GM10266 (cell line): ENCODE data around the gene DTNA.

Experiments used
- DNase-seq: peaks from one replicate; pipeline ENCODE4 v3.0.0; 2012; ENCODE audit errors: extremely low spot score
- TF ChIP-seq, protein P1 (sequence below): IDR thresholded peaks from 2 replicates; pipeline ENCODE4 v1.5.1; 2012; ENCODE audit warnings: mild to moderate bottlenecking, low read depth; ENCODE audit not compliant: control insufficient read depth, insufficient read depth; ENCODE audit errors: missing control alignments

Gene DTNA

DNA sequence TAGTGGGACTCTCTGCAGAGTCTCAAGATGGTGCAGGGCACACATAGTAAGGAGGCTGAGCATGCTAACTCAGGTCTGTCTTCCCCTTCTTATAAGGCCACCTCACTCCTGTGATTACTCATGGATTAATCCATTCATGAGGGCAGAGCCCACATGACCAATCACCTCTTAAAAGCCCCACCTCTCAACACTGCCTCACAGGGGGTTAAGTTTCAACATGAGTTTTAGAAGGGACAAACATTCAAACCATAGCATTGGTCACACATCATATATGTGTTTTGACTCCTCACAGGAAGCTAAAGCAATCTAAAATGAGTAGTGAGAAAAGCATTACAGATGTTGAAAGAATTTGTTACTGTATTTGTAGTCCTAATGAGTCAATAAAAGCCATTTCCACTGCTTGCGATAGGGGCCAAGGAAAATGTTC lies 57.5 kb downstream of the DTNA start:
- TF ChIP-seq, protein P1, sequence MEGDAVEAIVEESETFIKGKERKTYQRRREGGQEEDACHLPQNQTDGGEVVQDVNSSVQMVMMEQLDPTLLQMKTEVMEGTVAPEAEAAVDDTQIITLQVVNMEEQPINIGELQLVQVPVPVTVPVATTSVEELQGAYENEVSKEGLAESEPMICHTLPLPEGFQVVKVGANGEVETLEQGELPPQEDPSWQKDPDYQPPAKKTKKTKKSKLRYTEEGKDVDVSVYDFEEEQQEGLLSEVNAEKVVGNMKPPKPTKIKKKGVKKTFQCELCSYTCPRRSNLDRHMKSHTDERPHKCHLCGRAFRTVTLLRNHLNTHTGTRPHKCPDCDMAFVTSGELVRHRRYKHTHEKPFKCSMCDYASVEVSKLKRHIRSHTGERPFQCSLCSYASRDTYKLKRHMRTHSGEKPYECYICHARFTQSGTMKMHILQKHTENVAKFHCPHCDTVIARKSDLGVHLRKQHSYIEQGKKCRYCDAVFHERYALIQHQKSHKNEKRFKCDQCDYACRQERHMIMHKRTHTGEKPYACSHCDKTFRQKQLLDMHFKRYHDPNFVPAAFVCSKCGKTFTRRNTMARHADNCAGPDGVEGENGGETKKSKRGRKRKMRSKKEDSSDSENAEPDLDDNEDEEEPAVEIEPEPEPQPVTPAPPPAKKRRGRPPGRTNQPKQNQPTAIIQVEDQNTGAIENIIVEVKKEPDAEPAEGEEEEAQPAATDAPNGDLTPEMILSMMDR: no peak
- DNase-seq: no peak

DNA sequence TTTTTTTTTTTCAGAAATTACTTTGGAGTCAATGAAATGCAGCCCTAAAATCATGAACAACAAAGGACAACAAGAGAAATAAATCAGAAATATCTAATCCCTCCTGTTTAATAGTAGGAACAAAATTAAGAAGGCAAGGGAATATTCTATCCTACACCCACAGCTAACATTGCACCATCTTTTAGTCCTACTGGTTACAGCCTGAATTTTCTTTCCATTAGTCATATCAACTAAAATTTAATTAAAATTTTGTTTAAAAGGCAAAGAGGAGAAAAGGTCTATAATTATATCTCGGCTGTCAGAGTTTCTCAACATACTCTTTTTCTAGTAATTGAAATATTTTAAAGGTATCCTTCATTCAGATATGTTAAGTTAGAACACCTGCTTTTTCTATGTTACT lies 61.9 kb downstream of the DTNA start:
- DNase-seq: no peak
- TF ChIP-seq, protein P1: no peak

DNA sequence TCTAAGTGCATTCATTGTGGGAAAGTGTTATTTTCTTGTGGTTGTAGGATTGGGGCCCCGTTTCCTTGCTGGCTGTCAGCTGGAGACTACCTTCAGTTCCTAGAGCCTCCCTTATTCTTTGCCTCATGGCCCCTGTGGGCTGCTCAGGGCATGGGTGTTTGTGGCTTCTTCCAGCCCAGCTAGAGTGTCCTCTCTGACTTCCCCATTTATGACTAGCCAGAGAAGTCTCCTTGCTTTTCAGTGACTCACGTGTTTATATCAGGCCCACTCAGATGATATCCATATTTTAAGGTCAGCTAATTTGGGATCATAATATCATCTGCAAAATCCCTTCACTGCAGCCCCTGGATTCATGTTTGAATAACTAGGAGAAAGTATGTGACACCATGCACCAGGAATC lies 62.8 kb downstream of the DTNA start:
- TF ChIP-seq, protein P1: no peak

DNA sequence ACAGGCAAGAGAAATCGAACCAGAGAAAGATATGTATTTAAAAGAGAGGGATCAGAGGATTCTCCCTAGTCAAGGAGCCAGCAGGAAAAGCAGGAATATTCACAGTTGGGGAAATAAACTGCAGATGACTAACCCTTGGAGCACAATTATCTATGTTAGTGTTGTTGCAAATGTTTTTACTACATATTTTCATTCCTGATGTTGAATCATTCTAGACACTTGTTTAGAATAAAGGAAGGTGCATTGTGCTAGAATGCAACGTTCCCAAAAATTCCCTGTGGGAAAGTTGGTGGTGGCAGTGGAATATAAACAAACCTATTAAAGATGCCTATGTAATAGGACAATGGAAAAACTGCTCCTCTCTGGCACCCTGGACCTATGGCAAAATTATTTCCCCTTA lies 63.3 kb downstream of the DTNA start:
- no peak for DNase-seq
- TF ChIP-seq, protein P1: no peak

More for the DNA sequence above, 62.8 kb downstream of the DTNA start:
- DNase-seq: no peak

DNA sequence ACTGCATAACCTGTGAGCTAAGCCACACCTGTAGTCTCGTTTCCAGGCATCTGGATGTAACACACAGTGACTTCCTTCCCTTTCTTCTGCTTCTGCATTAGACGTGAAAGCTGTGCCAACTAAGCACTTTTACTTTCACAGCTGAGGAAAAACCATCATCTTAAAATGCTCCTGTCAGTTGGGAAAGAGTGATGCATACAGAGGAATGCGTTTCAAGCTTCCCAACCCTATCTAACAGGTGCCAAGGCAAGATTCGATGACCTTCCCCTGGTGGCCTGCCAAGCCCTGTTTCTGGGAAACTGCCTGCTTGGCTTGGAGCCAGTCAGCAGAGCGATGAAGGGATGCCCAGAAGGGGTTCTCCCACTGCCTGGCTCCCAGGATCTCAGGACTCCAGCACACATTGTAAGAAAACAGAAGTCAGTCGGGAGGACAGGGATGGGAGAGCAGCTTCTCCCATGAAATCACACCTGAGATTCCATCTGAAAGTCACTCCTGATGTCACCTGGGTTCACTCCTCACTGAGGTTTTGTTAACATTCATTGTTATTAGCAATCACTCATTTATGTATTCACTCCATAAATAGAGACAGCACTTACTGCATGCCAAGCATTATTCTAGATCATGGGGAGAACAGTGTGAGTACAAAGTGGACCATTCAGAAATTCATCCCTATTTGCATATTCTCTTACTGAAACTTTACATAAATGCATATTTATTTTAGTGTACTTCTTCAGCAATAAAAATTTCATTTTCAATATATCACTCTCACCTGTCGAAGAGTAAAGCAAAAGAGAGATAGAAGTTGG lies 64.1 kb downstream of the DTNA start:
- TF ChIP-seq, protein P1: no peak
- no peak for DNase-seq

DNA sequence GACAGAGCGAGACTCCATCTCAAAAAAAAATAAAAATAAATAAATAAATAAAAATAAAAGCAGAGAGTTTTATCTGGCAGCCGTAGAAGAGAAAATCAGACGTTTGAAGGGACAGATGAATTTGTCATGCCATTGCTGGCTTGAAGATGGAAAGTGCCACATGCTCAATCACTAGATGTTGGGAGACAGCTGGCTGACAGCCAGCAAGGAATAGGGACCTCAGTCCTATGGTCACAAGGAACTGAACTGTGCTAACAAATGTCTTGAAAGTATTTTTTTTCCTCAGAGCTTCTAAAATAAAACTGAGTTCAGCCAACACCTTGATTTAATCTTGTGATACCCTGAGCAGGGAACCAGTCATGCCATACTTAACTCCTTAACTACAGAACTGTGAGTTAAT lies 65.4 kb downstream of the DTNA start:
- TF ChIP-seq, protein P1: no peak
- no peak for DNase-seq

DNA sequence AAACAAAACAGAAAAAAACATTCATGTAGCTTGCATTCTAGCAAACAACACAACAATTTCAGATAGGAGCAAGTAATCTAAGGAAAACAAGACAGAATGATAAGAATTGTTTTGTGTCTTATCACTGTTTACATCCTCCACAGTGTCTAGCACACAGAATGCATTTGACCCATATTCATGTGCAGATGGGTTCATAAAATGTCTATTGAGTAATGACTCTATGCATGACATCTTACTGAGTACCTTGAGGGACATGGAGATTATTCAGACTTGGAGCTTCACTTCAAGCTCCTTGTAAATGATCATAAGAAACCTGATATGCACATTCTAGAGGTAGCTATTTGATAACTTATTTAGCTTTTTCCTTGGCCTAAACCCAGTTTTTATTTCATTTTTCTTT lies 69.0 kb downstream of the DTNA start:
- DNase-seq: no peak
- TF ChIP-seq, protein P1: no peak
